ENCODE results near the gene C1D. TPM values are rescaled to one million over a fixed set of nuclear protein-coding genes. Genes with fewer than 3 reads are reported as not detected.
"Not testable (repeated sequence)": the region's sequence is repeated elsewhere in the genome, so short reads cannot be mapped to it uniquely, and the experiment has no call there.

The C1D gene
- total and polyA plus RNA-seq, 2 of the 4 experiments (the other 2 are of a cell fraction), result 2.7 to 14.3 TPM

DNA sequence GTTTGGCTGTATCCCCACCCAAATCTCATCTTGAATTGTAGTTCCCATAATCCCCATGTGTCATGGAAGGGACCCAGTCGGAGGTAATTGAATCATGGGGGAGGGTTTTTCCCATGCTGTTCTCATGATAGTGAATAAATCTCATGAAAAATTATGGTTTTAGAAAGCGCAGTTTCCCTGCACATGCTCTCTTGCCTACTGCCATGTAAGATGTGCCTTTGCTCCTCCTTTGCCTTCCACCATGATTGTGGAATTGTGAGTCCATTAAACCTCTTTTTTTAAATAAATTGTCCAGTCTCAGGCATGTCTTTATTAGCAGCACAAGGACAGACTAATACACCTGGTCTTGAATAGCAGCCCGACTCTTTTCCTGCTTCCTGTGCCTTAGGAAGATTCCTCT lies 68.7 kb downstream of the C1D start:
- DNase-seq; POLR2A ChIA-PET (ENCODE audit: unreplicated experiment); H4K5ac ChIP-seq (ENCODE audit: low read depth, low read length); H4K8ac ChIP-seq (ENCODE audit: low read depth in 2 of 2, low read length in 2 of 2); H3K4me1 ChIP-seq (ENCODE audit: control insufficient read depth, insufficient read depth, low read length); H3K56ac ChIP-seq (ENCODE audit: extremely low read depth, insufficient read depth, low read length); H3K9ac ChIP-seq (ENCODE audit: low read depth, low read length); ATAC-seq (ENCODE audit: low read depth); H2BK5ac ChIP-seq (ENCODE audit: low read depth, low read length, poor library complexity, severe bottlenecking); H2AK5ac ChIP-seq (ENCODE audit: low read depth, low read length); dilution Hi-C loops (cut with HindIII; ENCODE audit: low sequenced_read_pairs, unreplicated experiment); H3K14ac ChIP-seq (replicated peaks; ENCODE audit: low read depth, low read length); H2BK20ac ChIP-seq (ENCODE audit: low read depth, low read length); H3K4ac ChIP-seq (ENCODE audit: low read depth, low read length); H3K4me3 ChIP-seq (ENCODE audit: insufficient read depth, low read depth, low read length); H2AK9ac ChIP-seq (replicated peaks; ENCODE audit: low read depth, low read length, poor library complexity); H3K36me3 ChIP-seq (ENCODE audit: control insufficient read depth, insufficient read depth, low read length); H3K4me2 ChIP-seq (ENCODE audit: low read depth, low read length); intact Hi-C loops (cut with micrococcal nuclease); H4K91ac ChIP-seq (ENCODE audit: insufficient read depth, low read depth, low read length); H4K20me1 ChIP-seq (ENCODE audit: insufficient read depth, low read length); CTCF ChIA-PET; H3K9me3 ChIP-seq (ENCODE audit: control insufficient read depth, insufficient read depth, low read length); H2BK120ac ChIP-seq (ENCODE audit: low read depth, low read length); BruUV-seq (replicated peaks); H3K18ac ChIP-seq (ENCODE audit: low read depth, low read length); H2AFZ ChIP-seq (replicated peaks; ENCODE audit: low read length, poor library complexity); H3K23ac ChIP-seq (ENCODE audit: low read depth, low read length); H3K9me1 ChIP-seq (ENCODE audit: insufficient read depth, low read length); H3K27me3 ChIP-seq (ENCODE audit: control insufficient read depth, insufficient read depth, low read length); H3K27ac ChIP-seq (ENCODE audit: insufficient read depth, low read length); H2BK15ac ChIP-seq (ENCODE audit: low read depth, low read length); in situ Hi-C loops (cut with MboI; ENCODE audit: low sequenced_read_pairs); H3K79me1 ChIP-seq (ENCODE audit: low read depth in 1 of 2, low read length in 2 of 2): not testable (repeated sequence)
- no CpG with 5 or more reads among the region's 3 CpGs for WGBS, 2 experiments (ENCODE audit: extremely low coverage in 2 of 2, insufficient read length in 1 of 2)
